NCI-H2227 (cell line): ENCODE results near the gene L3MBTL1.
"Not testable (repeated sequence)": the region's sequence is repeated elsewhere in the genome, so short reads cannot be mapped to it uniquely, and the experiment has no call there.

Experiments
- DNase-seq: peaks from one replicate; lab custom pipeline; 2025; ENCODE audit not compliant: unreplicated experiment; lab: John Stamatoyannopoulos, UW

L3MBTL1 gene

DNA sequence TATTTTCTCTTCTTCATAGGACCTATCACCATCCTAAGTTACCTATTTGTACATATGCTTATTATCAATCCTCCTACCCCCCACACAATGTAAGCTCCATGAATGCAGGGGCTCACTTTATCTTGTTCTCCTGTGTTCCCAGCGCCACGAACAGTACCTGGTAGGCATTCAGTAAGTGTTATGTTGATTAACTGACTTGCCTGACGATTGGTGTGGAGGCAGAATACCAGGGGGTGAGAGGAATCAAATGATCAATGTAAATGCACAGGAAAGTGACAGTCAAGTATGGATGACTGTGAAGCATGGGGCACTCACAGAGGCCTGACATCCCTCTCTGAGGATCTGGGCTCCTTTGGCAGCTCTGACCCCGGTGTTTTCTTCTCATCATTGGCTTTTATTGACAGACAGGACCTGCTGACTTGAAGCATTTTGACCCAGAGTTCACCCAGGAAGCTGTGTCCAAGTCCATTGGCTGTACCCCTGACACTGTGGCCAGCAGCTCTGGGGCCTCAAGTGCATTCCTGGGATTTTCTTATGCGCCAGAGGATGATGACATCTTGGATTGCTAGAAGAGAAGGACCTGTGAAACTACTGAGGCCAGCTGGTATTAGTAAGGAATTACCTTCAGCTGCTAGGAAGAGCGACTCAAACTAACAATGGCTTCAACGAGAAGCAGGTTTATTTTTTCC, 77.1 kb downstream of the L3MBTL1 start:
- no peak for DNase-seq

GRCh38 chr20:43586641-43587040, 79.1 kb downstream of the L3MBTL1 start:
- DNase-seq = no peak

DNA sequence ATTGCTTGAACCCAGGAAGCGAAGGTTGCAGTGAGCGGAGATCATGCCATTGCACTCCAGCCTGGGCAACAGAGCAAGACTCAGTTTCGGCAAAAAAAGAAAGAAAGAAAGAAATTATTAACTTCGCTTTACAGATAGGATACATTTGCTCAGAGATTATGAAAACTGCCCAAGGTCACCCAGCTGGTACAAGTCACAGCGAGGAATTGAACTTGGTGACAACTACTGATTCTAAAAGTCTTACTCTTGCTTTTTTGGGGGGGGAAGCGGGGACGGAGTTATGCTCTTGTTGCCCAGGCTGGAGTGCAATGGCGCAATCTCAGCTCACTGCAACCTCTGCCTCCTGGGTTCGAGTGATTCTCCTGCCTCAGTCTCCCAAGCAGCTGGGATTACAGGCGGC, 81.0 kb downstream of the L3MBTL1 start:
- DNase-seq = not testable (repeated sequence)

- peak; percentile 75 for DNase-seq
These were observed 82.5 kb downstream of the L3MBTL1 start for GRCh38 chr20:43590036-43590391.

DNA sequence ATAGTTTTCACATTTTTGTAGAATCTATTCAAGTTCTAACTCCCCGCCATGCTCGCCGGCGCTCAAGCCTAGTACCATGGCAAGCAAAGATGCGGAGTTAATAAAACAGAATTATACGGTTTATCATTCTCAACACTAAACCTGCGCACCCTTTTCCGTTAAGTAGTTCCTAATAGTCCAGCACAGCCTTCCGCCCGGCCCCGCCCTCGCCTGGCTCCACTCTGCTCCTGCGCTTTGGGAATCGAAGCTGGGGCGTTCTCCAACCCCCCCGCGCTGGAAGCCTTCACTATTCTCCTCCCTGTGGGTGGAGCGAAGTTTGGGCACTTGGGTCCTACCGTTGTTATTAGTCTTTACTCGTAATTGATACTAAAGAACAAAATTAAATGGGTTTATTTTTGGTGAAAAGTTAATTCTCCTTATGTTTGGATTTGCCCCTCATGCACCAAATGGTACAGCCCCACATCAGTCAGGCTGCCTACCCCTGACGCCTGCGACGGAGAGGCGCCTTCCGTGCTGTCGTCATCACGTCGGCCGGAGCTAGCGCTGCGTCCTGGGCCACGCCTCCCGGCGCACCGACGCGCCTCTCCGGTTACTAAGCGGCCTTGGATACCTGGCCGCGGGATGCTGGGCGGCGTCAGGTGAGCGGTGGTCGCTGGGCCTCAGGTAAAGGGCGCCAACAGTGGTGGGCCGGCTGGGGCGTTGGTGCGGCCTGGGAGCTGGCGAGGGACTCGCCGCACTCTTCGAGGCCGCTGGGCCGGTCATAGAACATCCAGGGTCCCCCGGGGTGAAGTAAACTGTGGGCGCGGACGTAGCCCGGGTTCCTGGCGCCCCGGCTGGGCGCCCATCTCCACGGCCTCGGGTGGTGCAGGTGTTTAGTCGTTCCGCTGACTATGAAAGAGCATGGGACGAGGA, 83.2 kb downstream of the L3MBTL1 start, which contains the start of gene IFT52:
TSS of gene IFT52 (plus strand) at position 546 of the 912 bp plus-strand sequence. CDS start 3,762 bp downstream, outside the sequence.
- DNase-seq = peak; percentile 96
